Measurements from ENCODE around the gene PNPLA8.

The PNPLA8 gene

GRCh38 chr7:108442039-108442568, 83.8 kb downstream of the PNPLA8 start:
- DNase-seq (ENCODE audit: low read depth, low spot score) = no peak

- no peak for DNase-seq (ENCODE audit: low read depth, low spot score)
These were observed 84.5 kb downstream of the PNPLA8 start for GRCh38 chr7:108441392-108441955.

GRCh38 chr7:108440613-108441012, 85.3 kb downstream of the PNPLA8 start:
- DNase-seq (ENCODE audit: low read depth, low spot score) = no peak

GRCh38 chr7:108436906-108437305, 89.0 kb downstream of the PNPLA8 start:
- DNase-seq (ENCODE audit: low read depth, low spot score) = no peak

GRCh38 chr7:108434010-108434409, 91.9 kb downstream of the PNPLA8 start:
- DNase-seq (ENCODE audit: low read depth, low spot score) = no peak

- DNase-seq (ENCODE audit: low read depth, low spot score) = no peak
These were observed 94.8 kb downstream of the PNPLA8 start for GRCh38 chr7:108431099-108431498.

GRCh38 chr7:108430664-108431063, 95.3 kb downstream of the PNPLA8 start:
- DNase-seq (ENCODE audit: low read depth, low spot score) = no peak

GRCh38 chr7:108427766-108428165, 98.2 kb downstream of the PNPLA8 start:
- no peak for DNase-seq (ENCODE audit: low read depth, low spot score)

- DNase-seq (ENCODE audit: low read depth, low spot score) = no peak
These were observed 100.1 kb downstream of the PNPLA8 start for GRCh38 chr7:108425714-108426275.

GRCh38 chr7:108424013-108424412, 101.9 kb downstream of the PNPLA8 start:
- no peak for DNase-seq (ENCODE audit: low read depth, low spot score)

GRCh38 chr7:108423089-108423989, 102.6 kb downstream of the PNPLA8 start:
- DNase-seq (ENCODE audit: low read depth, low spot score) = no peak

GRCh38 chr7:108421720-108422331, 104.1 kb downstream of the PNPLA8 start:
- no peak for DNase-seq (ENCODE audit: low read depth, low spot score)
